ENCODE results near the gene SLC25A1.

Gene SLC25A1

GRCh38 chr22:19181786-19182471 lies 3.4 kb upstream of the SLC25A1 start:
- DNase-seq (ENCODE audit: low spot score) = no peak

- no peak for DNase-seq (ENCODE audit: low spot score)
These were observed 2.3 kb upstream of the SLC25A1 start for GRCh38 chr22:19180740-19181410.

GRCh38 chr22:19180234-19180633 lies 1.7 kb upstream of the SLC25A1 start:
- DNase-seq (ENCODE audit: low spot score) = no peak

- peak; percentile 86 for DNase-seq (ENCODE audit: low spot score)
These were observed 1.0 kb upstream of the SLC25A1 start for GRCh38 chr22:19179497-19180048.

- DNase-seq (ENCODE audit: low spot score) = peak; percentile 68
These were observed 375 bp downstream of the SLC25A1 start for GRCh38 chr22:19178065-19178656.

GRCh38 chr22:19177164-19178064 lies 1.1 kb downstream of the SLC25A1 start:
- DNase-seq (ENCODE audit: low spot score) = no peak

- no peak for DNase-seq (ENCODE audit: low spot score)
These were observed 1.8 kb downstream of the SLC25A1 start for GRCh38 chr22:19176732-19177131.

- no peak for DNase-seq (ENCODE audit: low spot score)
These were observed 2.3 kb downstream of the SLC25A1 start for GRCh38 chr22:19176175-19176643.

GRCh38 chr22:19175602-19176174 lies 2.8 kb downstream of the SLC25A1 start:
- DNase-seq (ENCODE audit: low spot score) = no peak

GRCh38 chr22:19175026-19175601 lies 3.4 kb downstream of the SLC25A1 start:
- no peak for DNase-seq (ENCODE audit: low spot score)

GRCh38 chr22:19174106-19175025 lies 4.2 kb downstream of the SLC25A1 start:
- DNase-seq (ENCODE audit: low spot score) = no peak

- DNase-seq (ENCODE audit: low spot score) = no peak
These were observed 5.2 kb downstream of the SLC25A1 start for GRCh38 chr22:19173047-19174035.

GRCh38 chr22:19172213-19173046 lies 6.1 kb downstream of the SLC25A1 start:
- no peak for DNase-seq (ENCODE audit: low spot score)

GRCh38 chr22:19169947-19170318 lies 8.6 kb downstream of the SLC25A1 start:
- DNase-seq (ENCODE audit: low spot score) = no peak

- DNase-seq (ENCODE audit: low spot score) = no peak
These were observed 9.3 kb downstream of the SLC25A1 start for GRCh38 chr22:19169002-19169946.

All from SK-N-DZ (cell line).